ENCODE results near the gene GGNBP2. TPM values are rescaled to one million over a fixed set of nuclear protein-coding genes. Genes with fewer than 3 reads are reported as not detected.

The GGNBP2 gene, protein sequence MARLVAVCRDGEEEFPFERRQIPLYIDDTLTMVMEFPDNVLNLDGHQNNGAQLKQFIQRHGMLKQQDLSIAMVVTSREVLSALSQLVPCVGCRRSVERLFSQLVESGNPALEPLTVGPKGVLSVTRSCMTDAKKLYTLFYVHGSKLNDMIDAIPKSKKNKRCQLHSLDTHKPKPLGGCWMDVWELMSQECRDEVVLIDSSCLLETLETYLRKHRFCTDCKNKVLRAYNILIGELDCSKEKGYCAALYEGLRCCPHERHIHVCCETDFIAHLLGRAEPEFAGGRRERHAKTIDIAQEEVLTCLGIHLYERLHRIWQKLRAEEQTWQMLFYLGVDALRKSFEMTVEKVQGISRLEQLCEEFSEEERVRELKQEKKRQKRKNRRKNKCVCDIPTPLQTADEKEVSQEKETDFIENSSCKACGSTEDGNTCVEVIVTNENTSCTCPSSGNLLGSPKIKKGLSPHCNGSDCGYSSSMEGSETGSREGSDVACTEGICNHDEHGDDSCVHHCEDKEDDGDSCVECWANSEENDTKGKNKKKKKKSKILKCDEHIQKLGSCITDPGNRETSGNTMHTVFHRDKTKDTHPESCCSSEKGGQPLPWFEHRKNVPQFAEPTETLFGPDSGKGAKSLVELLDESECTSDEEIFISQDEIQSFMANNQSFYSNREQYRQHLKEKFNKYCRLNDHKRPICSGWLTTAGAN
- polyA plus RNA-seq (2013, experiment 1 of 4) = 62.0 TPM
- polyA plus RNA-seq (2013, experiment 2 of 4) = 65.5 TPM
- polyA plus RNA-seq (2013, experiment 3 of 4) = 50.3 TPM
- polyA plus RNA-seq (2013, experiment 4 of 4) = 60.0 TPM

GRCh38 chr17:36544307-36545076 lies at the start of gene GGNBP2:
TSS of gene GGNBP2 (plus strand) at chr17:36544919. CDS start at chr17:36545725, 806 bp downstream.
- peaks cover 18% of the 10 kb centered on the region for H3K4me1 ChIP-seq (ENCODE audit: control insufficient read depth, insufficient read depth, low read length)
- H3K27me3 ChIP-seq (ENCODE audit: control insufficient read depth, insufficient read depth, low read length, poor library complexity, severe bottlenecking) = no peaks in the 10 kb centered on the region
- peak within 1 kb of the TSS; percentile 94 for H3K27ac ChIP-seq (ENCODE audit: insufficient read depth, low read depth, low read length, poor library complexity, severe bottlenecking)
- H3K4me3 ChIP-seq (ENCODE audit: insufficient read depth, low read depth, low read length) = peak within 1 kb of the TSS; percentile 88
- H3K36me3 ChIP-seq (ENCODE audit: control insufficient read depth, insufficient read depth, low read length) = no peaks in the 10 kb centered on the region
- H3K9me3 ChIP-seq (ENCODE audit: control insufficient read depth, low read length) = no peaks in the 10 kb centered on the region
- 1% methylated on average over 69 to 71 of the region's 71 CpGs for WGBS, 2 experiments

DNA sequence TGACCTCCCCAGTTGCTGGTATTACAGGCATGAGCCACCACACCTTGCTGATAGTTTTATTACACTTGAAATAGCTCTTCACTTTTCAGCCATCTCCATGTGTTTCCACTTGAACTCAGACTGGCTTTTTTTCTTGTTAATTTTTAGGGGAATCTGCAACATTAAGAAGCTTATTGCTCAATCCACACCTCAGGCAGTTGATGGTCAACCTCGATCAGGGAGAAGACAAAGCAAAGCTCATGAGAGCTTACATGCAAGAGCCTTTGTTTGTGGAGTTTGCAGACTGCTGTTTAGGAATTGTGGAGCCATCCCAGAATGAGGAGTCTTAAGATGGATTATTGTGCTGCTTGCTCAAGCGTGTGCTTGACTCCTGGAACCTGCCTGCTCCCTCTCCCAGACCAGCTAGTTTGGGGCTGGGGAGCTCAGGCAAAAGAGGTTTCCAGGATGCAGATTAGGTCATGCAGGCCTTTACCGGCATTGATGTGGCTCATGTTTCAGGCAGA lies 49.6 kb upstream of the GGNBP2 start:
- no peaks in the 10 kb centered on the region for H3K9me3 ChIP-seq (ENCODE audit: control insufficient read depth, low read length)
- H3K4me3 ChIP-seq (ENCODE audit: insufficient read depth, low read depth, low read length) = no peak overlapping the region
- H3K27ac ChIP-seq (ENCODE audit: insufficient read depth, low read depth, low read length, poor library complexity, severe bottlenecking) = peak overlapping the region; percentile 66
- no peaks in the 10 kb centered on the region for H3K27me3 ChIP-seq (ENCODE audit: control insufficient read depth, insufficient read depth, low read length, poor library complexity, severe bottlenecking)
- H3K4me1 ChIP-seq (ENCODE audit: control insufficient read depth, insufficient read depth, low read length) = peaks cover 4% of the 10 kb centered on the region
- peaks cover 34% of the 10 kb centered on the region for H3K36me3 ChIP-seq (ENCODE audit: control insufficient read depth, insufficient read depth, low read length)
- WGBS, 2 experiments = 86 to 89% methylated on average over 3 of the region's 3 CpGs

- Histone ChIP-seq H3K27ac (ENCODE audit: insufficient read depth, low read depth, low read length, poor library complexity, severe bottlenecking) (peak overlapping the region; percentile 88), H3K4me1 (ENCODE audit: control insufficient read depth, insufficient read depth, low read length) (peaks cover 4% of the 10 kb centered on the region), H3K9me3 (ENCODE audit: control insufficient read depth, low read length) (no peaks in the 10 kb centered on the region), H3K4me3 (ENCODE audit: insufficient read depth, low read depth, low read length) (no peak overlapping the region), H3K36me3 (ENCODE audit: control insufficient read depth, insufficient read depth, low read length) (peaks cover 34% of the 10 kb centered on the region), H3K27me3 (ENCODE audit: control insufficient read depth, insufficient read depth, low read length, poor library complexity, severe bottlenecking) (no peaks in the 10 kb centered on the region)
- WGBS, 2 experiments = 90 to 93% methylated on average over 9 of the region's 9 CpGs
These were observed 48.5 kb upstream of the GGNBP2 start for GRCh38 chr17:36496018-36496789.

GRCh38 chr17:36498155-36498554 lies 46.6 kb upstream of the GGNBP2 start:
- H3K4me3 ChIP-seq (ENCODE audit: insufficient read depth, low read depth, low read length) = no peak overlapping the region
- WGBS, 2 experiments = 95 to 97% methylated on average over 9 of the region's 9 CpGs
- peaks cover 4% of the 10 kb centered on the region for H3K4me1 ChIP-seq (ENCODE audit: control insufficient read depth, insufficient read depth, low read length)
- H3K36me3 ChIP-seq (ENCODE audit: control insufficient read depth, insufficient read depth, low read length) = peaks cover 29% of the 10 kb centered on the region
- no peaks in the 10 kb centered on the region for H3K27me3 ChIP-seq (ENCODE audit: control insufficient read depth, insufficient read depth, low read length, poor library complexity, severe bottlenecking)
- no peaks in the 10 kb centered on the region for H3K9me3 ChIP-seq (ENCODE audit: control insufficient read depth, low read length)
- H3K27ac ChIP-seq (ENCODE audit: insufficient read depth, low read depth, low read length, poor library complexity, severe bottlenecking) = peak overlapping the region; percentile 16

GRCh38 chr17:36498560-36499300 lies 46.0 kb upstream of the GGNBP2 start:
- 94 to 95% methylated on average over 7 of the region's 7 CpGs for WGBS, 2 experiments
- Histone ChIP-seq H3K36me3 (ENCODE audit: control insufficient read depth, insufficient read depth, low read length) (peaks cover 28% of the 10 kb centered on the region), H3K4me1 (ENCODE audit: control insufficient read depth, insufficient read depth, low read length) (peaks cover 4% of the 10 kb centered on the region)

GRCh38 chr17:36500745-36501225 lies 43.9 kb upstream of the GGNBP2 start:
- peaks cover 3% of the 10 kb centered on the region for H3K4me1 ChIP-seq (ENCODE audit: control insufficient read depth, insufficient read depth, low read length)
- no peaks in the 10 kb centered on the region for H3K27me3 ChIP-seq (ENCODE audit: control insufficient read depth, insufficient read depth, low read length, poor library complexity, severe bottlenecking)
- no peak overlapping the region for H3K4me3 ChIP-seq (ENCODE audit: insufficient read depth, low read depth, low read length)
- WGBS, 2 experiments = 93 to 94% methylated on average over 15 of the region's 15 CpGs
- no peak overlapping the region for H3K27ac ChIP-seq (ENCODE audit: insufficient read depth, low read depth, low read length, poor library complexity, severe bottlenecking)
- peaks cover 36% of the 10 kb centered on the region for H3K36me3 ChIP-seq (ENCODE audit: control insufficient read depth, insufficient read depth, low read length)
- H3K9me3 ChIP-seq (ENCODE audit: control insufficient read depth, low read length) = no peaks in the 10 kb centered on the region

More at GRCh38 chr17:36498560-36499300, 46.0 kb upstream of the GGNBP2 start:
- Histone ChIP-seq H3K27ac (ENCODE audit: insufficient read depth, low read depth, low read length, poor library complexity, severe bottlenecking) (peak overlapping the region; percentile 16), H3K4me3 (ENCODE audit: insufficient read depth, low read depth, low read length) (no peak overlapping the region), H3K9me3 (ENCODE audit: control insufficient read depth, low read length) (no peaks in the 10 kb centered on the region), H3K27me3 (ENCODE audit: control insufficient read depth, insufficient read depth, low read length, poor library complexity, severe bottlenecking) (no peaks in the 10 kb centered on the region)

GRCh38 chr17:36501351-36501750 lies 43.4 kb upstream of the GGNBP2 start:
- Histone ChIP-seq H3K4me3 (ENCODE audit: insufficient read depth, low read depth, low read length) (no peak overlapping the region), H3K36me3 (ENCODE audit: control insufficient read depth, insufficient read depth, low read length) (peaks cover 37% of the 10 kb centered on the region)
- WGBS, 2 experiments = 92 to 100% methylated on average over 3 of the region's 3 CpGs

DNA sequence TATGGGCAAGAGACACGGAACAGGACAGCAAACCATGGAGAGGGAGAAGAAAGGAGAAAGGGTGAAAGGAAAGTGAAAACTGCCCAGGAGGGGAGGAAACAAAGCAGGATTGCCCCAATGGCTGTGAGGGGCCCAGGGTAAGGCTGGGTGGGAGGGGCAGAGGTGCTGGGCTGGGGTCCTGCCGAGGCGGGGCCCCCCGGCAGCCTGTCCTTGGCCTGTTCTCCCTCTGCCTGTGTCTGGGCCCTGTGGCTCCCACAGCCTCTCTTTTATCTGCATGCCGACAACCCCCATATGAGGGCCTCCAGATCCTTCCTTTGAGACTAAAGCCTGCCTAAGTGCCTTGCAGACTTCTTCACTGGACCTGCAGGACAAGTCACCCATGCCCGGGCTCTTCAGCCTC lies 42.8 kb upstream of the GGNBP2 start:
- no peaks in the 10 kb centered on the region for H3K9me3 ChIP-seq (ENCODE audit: control insufficient read depth, low read length)
- no peak overlapping the region for H3K4me3 ChIP-seq (ENCODE audit: insufficient read depth, low read depth, low read length)
- H3K36me3 ChIP-seq (ENCODE audit: control insufficient read depth, insufficient read depth, low read length) = peaks cover 43% of the 10 kb centered on the region
- no peak overlapping the region for H3K27ac ChIP-seq (ENCODE audit: insufficient read depth, low read depth, low read length, poor library complexity, severe bottlenecking)
- 90 to 94% methylated on average over 6 of the region's 6 CpGs for WGBS, 2 experiments
- H3K4me1 ChIP-seq (ENCODE audit: control insufficient read depth, insufficient read depth, low read length) = no peaks in the 10 kb centered on the region
- no peaks in the 10 kb centered on the region for H3K27me3 ChIP-seq (ENCODE audit: control insufficient read depth, insufficient read depth, low read length, poor library complexity, severe bottlenecking)

More at GRCh38 chr17:36501351-36501750, 43.4 kb upstream of the GGNBP2 start:
- H3K27me3 ChIP-seq (ENCODE audit: control insufficient read depth, insufficient read depth, low read length, poor library complexity, severe bottlenecking) = no peaks in the 10 kb centered on the region
- no peak overlapping the region for H3K27ac ChIP-seq (ENCODE audit: insufficient read depth, low read depth, low read length, poor library complexity, severe bottlenecking)
- H3K4me1 ChIP-seq (ENCODE audit: control insufficient read depth, insufficient read depth, low read length) = no peaks in the 10 kb centered on the region
- no peaks in the 10 kb centered on the region for H3K9me3 ChIP-seq (ENCODE audit: control insufficient read depth, low read length)
